Stimulated activated CD4-positive, alpha-beta T cell treated with anti-CD3 and anti-CD28 coated beads, Interleukin-4, amount 100 ng/mL, for 24 hours (primary cell): ENCODE results near the gene ARHGAP8.

Experiments
- DNase-seq: peaks from one replicate; pipeline ENCODE4 v3.0.0-alpha.2; 2020

ARHGAP8 gene

GRCh38 chr22:44807232-44807631 is 54.9 kb downstream of the ARHGAP8 start:
- no peak for DNase-seq

- DNase-seq, result no peak
Observed at GRCh38 chr22:44807915-44808690, 55.7 kb downstream of the ARHGAP8 start.

GRCh38 chr22:44809456-44809855 is 57.1 kb downstream of the ARHGAP8 start:
- DNase-seq, result no peak

DNA sequence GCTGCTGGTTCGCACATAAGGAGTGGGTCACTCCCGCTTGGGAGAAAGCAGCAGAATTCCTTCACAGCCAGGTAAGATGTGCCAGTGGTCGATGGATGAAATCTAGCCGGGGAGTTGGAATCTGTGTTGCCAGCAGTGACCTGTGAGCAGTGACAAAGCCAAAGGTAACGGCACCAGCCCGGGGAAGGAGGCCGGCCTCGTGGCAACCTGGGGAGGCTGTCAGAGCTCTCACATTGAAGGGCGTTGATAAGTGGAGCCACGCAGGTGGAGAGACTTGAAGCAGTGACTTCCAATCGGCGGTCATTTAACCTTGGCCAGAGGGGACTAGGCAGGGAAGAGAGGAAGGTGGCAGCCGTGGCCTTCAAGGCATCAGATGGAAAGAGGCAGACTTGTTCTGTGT is 58.8 kb downstream of the ARHGAP8 start:
- DNase-seq, result no peak

- no peak for DNase-seq
Observed at GRCh38 chr22:44813416-44813815, 61.0 kb downstream of the ARHGAP8 start.

GRCh38 chr22:44814266-44815098 is 62.1 kb downstream of the ARHGAP8 start:
- DNase-seq, result no peak

DNA sequence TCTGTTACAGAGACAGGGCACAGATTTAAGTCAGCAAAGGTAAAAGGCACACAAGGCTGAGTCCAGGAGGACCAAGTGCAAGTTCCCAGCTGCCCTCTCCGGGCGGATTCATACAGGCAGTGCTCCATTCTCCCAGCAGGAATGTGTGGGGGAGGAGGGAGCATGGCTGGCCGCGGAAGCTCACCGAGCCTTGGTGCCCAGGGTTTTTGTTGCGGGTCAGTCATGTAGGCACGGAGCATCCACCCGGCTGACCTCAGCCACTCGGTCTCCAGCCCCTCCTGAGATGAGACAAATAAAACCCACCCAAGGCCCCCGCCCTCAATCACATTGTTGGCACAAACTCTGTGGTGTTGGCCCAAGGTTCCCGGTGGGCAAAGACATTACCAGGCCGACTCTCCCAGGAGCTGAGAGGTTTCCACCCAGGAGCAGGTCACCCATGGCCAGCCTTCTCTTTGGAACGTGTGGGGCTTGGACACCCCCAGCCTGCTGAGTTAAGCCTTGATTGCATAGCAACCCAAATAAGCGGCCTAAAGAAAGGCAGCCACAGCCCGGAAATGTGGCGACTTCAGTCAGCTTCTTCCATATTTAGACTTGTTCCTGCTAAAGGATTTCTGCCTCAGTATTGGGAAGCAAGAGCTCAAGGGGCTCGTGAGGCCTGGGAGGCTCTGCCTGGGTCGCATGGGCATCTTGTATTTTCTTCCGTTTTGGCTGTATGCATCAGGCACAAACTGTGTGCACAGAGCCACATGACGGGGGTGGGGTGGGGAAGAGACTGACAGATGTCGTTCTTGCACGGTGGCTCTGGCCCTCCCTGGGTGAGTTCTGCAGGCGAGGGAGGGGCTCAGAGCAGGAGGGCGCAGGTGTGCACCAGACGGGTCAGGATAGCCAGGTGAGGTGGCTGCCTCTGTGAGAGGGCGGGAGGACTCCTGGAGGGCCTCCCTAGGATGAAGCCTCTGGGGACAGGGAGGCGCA is 63.0 kb downstream of the ARHGAP8 start:
- no peak for DNase-seq

DNA sequence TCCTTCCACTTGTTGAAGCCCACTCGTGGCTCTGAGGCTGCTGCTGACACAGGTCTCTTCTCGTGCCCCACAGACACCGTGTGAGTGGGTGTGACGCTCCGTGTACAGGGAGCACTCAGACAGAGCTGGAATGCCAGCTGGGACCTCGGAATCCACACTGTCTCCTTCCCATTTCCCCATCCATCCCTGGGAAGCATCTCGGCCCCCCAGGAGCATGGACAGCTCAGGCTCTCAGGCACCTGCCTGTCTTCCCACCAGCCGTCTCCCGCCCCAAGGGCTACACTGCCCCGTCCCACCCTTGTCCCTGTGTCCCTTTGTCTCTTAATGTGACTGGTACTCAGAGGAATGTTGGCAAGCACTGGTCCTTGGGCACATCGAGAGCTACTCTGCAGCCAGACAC is 63.8 kb downstream of the ARHGAP8 start:
- DNase-seq, result no peak

DNA sequence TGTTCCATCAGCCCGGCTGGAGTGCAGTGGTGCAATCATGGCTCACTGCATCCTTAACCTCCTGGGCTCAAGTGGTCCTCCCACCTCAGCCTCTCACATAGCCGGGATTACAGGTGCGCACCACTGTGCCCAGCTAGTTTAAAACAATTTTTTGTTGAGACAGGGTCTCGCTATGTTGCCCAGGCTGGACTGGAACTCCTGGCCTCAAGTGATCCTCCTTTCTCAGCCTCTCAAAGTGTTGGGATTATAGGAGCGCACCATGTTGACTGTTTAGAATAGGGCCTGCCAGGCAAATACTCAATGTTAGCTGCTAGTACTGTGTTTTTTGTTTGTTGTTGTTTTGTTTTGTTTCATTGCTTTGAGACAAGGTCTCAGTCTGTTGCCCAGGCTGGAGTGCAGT is 66.4 kb downstream of the ARHGAP8 start:
- DNase-seq, result no peak

DNA sequence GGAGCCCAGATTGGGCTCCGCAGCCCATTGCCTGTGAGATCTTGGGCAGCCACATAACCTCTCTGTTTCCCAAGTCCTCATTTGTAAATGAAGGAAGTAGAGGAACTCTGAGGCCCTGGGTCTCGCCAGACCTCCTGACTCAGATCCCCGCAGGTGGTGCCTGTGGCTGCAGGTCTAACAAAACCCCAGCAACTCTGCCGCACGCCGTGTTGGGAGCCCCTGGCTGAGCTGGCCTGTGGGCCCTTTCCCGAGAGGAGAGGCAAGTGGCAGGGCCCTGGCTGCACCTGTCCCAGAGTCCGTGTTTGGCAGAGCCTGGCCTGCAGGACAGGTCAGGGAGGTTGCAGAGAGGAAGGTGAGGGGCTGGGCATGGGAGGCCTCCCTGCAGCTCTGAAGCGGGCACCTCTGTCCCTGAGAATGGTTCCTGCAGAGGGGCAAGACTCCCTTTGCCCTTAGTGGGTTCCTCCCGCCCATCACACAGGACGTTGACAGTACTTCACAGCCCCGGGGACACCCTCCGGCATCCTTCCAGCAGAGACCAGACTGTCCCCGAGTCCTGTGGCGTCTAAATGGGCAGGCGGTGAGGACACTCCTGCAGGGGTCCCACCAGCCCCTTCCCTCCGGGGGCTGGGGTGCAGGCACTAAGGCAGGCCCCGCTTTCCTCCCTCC is 67.7 kb downstream of the ARHGAP8 start:
- DNase-seq, result no peak

DNA sequence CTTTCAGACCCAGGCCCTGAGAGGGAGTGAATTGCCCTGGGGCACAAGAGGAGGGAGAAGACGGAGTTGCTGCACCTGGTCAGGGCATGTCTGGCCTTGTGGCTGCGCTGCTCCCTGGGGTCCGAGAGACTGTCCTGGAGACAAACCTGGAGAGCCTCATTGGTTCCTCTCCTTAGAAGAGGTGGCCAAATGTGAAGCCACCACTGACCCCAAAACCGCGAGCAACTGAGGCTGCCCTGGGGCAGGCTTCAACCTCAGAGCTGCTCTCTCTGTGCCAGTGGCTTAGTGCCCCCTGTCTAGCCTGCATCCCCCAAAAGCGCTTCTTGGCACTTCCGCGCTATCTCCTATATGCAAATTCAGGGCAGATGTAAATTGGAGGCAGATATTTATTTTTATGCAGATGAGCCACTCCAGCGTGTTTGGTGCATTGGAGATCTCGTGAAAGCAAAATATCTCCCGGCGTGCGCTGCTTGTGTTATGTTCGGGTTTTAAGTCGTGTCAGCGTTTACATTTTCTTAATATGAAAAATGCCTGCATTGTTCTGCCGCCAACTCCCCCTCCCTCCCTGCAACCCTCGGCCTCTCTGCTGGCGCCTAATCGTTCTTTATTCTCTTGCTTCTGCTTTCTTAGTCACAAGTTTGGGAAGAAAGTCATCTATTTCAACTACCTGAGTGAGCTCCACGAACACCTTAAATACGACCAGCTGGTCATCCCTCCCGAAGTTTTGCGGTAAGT is 69.5 kb downstream of the ARHGAP8 start:
- no peak for DNase-seq

- no peak for DNase-seq
Observed at GRCh38 chr22:44822534-44822933, 70.2 kb downstream of the ARHGAP8 start.

DNA sequence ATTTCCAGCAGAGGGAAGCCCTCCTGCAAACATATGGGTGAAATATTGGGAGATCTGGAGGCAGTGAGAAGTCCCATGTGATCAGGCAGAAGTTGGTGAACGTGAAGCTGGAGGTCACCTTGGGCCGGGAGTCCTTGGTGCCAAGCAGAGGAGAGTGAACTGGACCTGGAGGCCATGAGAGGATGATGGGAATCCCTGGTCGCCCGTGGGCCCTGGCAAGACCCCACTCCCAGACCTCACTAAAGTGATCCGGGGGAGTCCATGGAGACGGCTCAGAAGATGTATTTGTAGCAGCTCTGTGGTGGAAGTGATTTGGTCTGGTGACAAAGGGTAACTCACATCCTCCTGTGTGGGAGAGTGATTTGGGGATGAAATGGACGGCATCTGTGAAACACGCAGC is 71.0 kb downstream of the ARHGAP8 start:
- no peak for DNase-seq

GRCh38 chr22:44823806-44824205 is 71.4 kb downstream of the ARHGAP8 start:
- DNase-seq, result no peak

DNA sequence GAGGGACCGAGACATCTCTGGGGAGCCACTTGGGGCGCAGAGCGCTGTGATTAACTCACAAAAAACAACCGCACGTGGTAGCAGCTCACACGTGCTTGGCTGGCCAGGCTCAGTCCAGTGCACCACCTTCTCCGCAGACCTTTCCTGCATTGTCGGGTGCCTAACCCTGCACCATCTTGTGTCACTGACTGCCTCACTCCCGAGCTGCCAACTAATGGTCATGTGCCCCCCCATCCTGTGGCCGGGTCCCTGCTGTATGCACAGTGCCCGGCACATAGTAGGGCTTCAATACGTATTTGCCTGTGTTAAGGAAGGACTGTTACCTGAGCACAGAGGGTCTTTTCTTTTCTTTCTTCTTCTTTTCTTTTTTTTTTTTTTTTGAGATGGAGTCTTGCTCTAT is 71.9 kb downstream of the ARHGAP8 start:
- no peak for DNase-seq

- no peak for DNase-seq
Observed at GRCh38 chr22:44825310-44826150, 73.2 kb downstream of the ARHGAP8 start.

- DNase-seq, result no peak
Observed at GRCh38 chr22:44827666-44828190, 75.4 kb downstream of the ARHGAP8 start.

DNA sequence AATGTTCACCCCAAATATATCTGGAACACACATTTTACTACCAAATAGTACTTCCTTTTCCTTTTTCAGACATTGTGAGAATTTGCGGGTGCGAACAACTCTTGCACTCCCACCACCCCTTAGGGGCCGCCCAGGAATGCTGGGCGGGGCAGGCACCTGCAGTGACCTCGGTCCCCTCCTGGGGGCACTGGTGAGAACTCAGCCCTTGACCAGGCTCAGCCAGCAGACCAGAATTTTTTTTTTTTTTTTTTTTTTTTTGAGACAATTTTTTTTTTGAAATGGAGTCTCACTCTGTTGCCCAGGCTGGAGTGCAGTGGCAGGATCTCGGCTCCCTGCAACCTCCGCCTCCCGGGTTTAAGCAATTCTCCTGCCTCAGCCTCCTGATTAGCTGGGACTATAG is 75.8 kb downstream of the ARHGAP8 start:
- no peak for DNase-seq

DNA sequence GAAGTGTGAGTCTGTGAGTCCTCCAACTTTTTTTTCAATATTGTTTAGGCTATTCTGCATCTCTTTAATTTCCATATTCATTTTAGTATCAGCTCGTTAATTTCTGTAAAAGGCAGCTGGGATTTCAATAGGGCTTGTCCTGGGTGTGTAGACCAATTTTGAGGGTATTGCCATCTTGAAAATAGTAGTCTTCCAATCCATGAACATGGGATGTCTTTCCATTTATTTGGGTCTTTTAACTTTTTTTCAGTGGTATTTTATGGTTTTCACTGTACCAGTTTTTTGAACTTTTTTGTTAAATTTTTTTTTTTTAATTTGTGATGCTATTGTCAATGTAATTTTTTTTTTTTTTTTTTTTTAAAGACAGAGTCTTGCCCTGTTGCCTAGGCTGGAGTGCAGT is 79.5 kb downstream of the ARHGAP8 start:
- DNase-seq, result no peak

- no peak for DNase-seq
Observed at GRCh38 chr22:44834065-44834464, 81.7 kb downstream of the ARHGAP8 start.

- DNase-seq, result no peak
Observed at GRCh38 chr22:44837481-44837880, 85.1 kb downstream of the ARHGAP8 start.
